Stomach (tissue), 4 donors: ENCODE measurements around the gene KRT72.

Source experiments
- CTCF ChIP-seq, 7 experiments: fragments of 450-650 bp in 4 of 7; fragments of 200-600 bp in 3 of 7; sonication (generic) in 3 of 7; IDR thresholded peaks; one replicate each; pipeline ENCODE4 v1.5.1; 2016 to 2019; ENCODE audit warnings: antibody characterized with exemption in 7 of 7, control low read depth in 2 of 7, mild to moderate bottlenecking in 1 of 7
- EP300 ChIP-seq: sonication (generic); formaldehyde crosslinking; IDR thresholded peaks from one replicate; pipeline ENCODE4 v1.6.1; 2017; ENCODE audit warnings: antibody characterized with exemption
- POLR2A ChIP-seq, 4 donors: fragments of 450-650 bp; IDR thresholded peaks; one replicate each; pipeline ENCODE4 v1.6.1; 2016; ENCODE audit warnings: antibody characterized with exemption in 4 of 4, control low read depth in 2 of 4, mild to moderate bottlenecking in 1 of 4, moderate library complexity in 1 of 4
- POLR2AphosphoS5 ChIP-seq, 3 donors: sonication (generic); formaldehyde crosslinking; IDR thresholded peaks; one replicate each; pipeline ENCODE4 v1.6.1; 2016; ENCODE audit warnings: antibody characterized with exemption in 3 of 3

- TF ChIP-seq CTCF (IDR thresholded peaks at IDR 0.05) (no peak), POLR2A (IDR thresholded peaks at IDR 0.05) (no peak), POLR2AphosphoS5 (IDR thresholded peaks at IDR 0.05) (no peak), EP300 (no peak)
Measured at GRCh38 chr12:52578469-52578868, 22.8 kb downstream of the KRT72 start.
